OCI-LY1 (cell line): ENCODE data around the gene NEDD4L.

Experiments
- H2AFZ ChIP-seq: fragments of 200-600 bp; sonication (generic), shearing (Covaris generic); 2 replicates; pipeline ENCODE4 v1.6.0; 2014; ENCODE audit warnings: antibody characterized with exemption, mild to moderate bottlenecking, low read length
- H3F3A ChIP-seq: fragments of 200-600 bp; sonication (generic), shearing (Covaris generic); 2 replicates; pipeline ENCODE4 v1.6.0; 2014; ENCODE audit warnings: mild to moderate bottlenecking, antibody characterized with exemption, low read length, moderate library complexity; ENCODE audit not compliant: insufficient read depth
- H3K27ac ChIP-seq: fragments of 200-600 bp; sonication (generic); 2 replicates; pipeline ENCODE4 v1.5.1; 2014; ENCODE audit warnings: low read length, mixed run types, mild to moderate bottlenecking, low read depth; ENCODE audit not compliant: poor library complexity, severe bottlenecking
- H3K27me3 ChIP-seq: fragments of 200-600 bp; sonication (generic); 2 replicates; pipeline ENCODE4 v1.6.0; 2014; ENCODE audit warnings: antibody characterized with exemption, mild to moderate bottlenecking, low read length, moderate library complexity; ENCODE audit not compliant: insufficient read depth
- H3K36me3 ChIP-seq: fragments of 200-600 bp; sonication (generic); 2 replicates; pipeline ENCODE4 v1.6.1; 2014; ENCODE audit warnings: mild to moderate bottlenecking, antibody characterized with exemption, low read length, moderate library complexity, mixed read lengths; ENCODE audit not compliant: insufficient read depth
- H3K4me1 ChIP-seq: fragments of 200-600 bp; sonication (generic); 2 replicates; pipeline ENCODE4 v1.5.1; 2014; ENCODE audit warnings: mild to moderate bottlenecking, low read length, moderate library complexity; ENCODE audit not compliant: insufficient read depth, severe bottlenecking
- H3K4me2 ChIP-seq: fragments of 200-600 bp; sonication (generic), shearing (Covaris generic); 2 replicates; pipeline ENCODE4 v1.6.1; 2014; ENCODE audit warnings: low read length
- H3K4me3 ChIP-seq: fragments of 200-600 bp; sonication (generic); 2 replicates; pipeline ENCODE4 v1.5.1; 2014; ENCODE audit warnings: low read length, low read depth, mild to moderate bottlenecking, mixed read lengths; ENCODE audit not compliant: poor library complexity, severe bottlenecking
- H3K79me2 ChIP-seq: fragments of 200-600 bp; shearing (Covaris generic); 2 replicates; pipeline ENCODE4 v1.6.1; 2016; ENCODE audit warnings: mixed run types, low read length, mixed read lengths; ENCODE audit not compliant: insufficient read depth
- H3K9ac ChIP-seq: fragments of 200-600 bp; sonication (generic), shearing (Covaris generic); 2 replicates; pipeline ENCODE4 v1.6.1; 2014; ENCODE audit warnings: mild to moderate bottlenecking, low read length, mixed read lengths
- H3K9me2 ChIP-seq: fragments of 200-600 bp; sonication (generic), shearing (Covaris generic); 2 replicates; pipeline ENCODE4 v1.6.1; 2014; ENCODE audit warnings: low read depth, mild to moderate bottlenecking, low read length, mixed read lengths
- H3K9me3 ChIP-seq: fragments of 200-600 bp; shearing (Covaris generic); 2 replicates; pipeline ENCODE4 v1.6.1; 2014; ENCODE audit warnings: low read length, mixed read lengths
- H4K20me1 ChIP-seq: fragments of 200-600 bp; sonication (generic), shearing (Covaris generic); 2 replicates; pipeline ENCODE4 v1.6.0; 2016; ENCODE audit warnings: mild to moderate bottlenecking, low read length; ENCODE audit not compliant: insufficient read depth
- CTCF ChIP-seq: fragments of 200-600 bp; sonication (generic), shearing (Covaris generic); IDR thresholded peaks from 2 replicates; pipeline ENCODE4 v1.5.1; 2017; ENCODE audit warnings: mild to moderate bottlenecking, antibody characterized with exemption, low read length, moderate library complexity, mixed read lengths
- EZH2 ChIP-seq: fragments of 200-600 bp; sonication (generic), shearing (Covaris generic); IDR thresholded peaks from 2 replicates; pipeline ENCODE4 v1.8.0; 2017; ENCODE audit warnings: borderline replicate concordance, mixed run types, mild to moderate bottlenecking, antibody characterized with exemption, low read length, moderate library complexity, mixed read lengths

The NEDD4L gene

GRCh38 chr18:58167073-58167472 lies 123.0 kb downstream of the NEDD4L start:
- H3K9me2 ChIP-seq = no peaks in the 10 kb centered on the region
- H3K4me2 ChIP-seq = no peak overlapping the region
- H3K79me2 ChIP-seq = no peaks in the 10 kb centered on the region
- TF ChIP-seq CTCF = no peak
- TF ChIP-seq EZH2 = no peak
- 0 out of 2 replicates have a peak, but pooled peaks cover 3% of the 10 kb centered on the region for H3K27me3 ChIP-seq
- H3K27ac ChIP-seq = no peak overlapping the region
- H4K20me1 ChIP-seq = no peaks in the 10 kb centered on the region
- no peak overlapping the region for H2AFZ ChIP-seq
- H3K4me1 ChIP-seq = no peaks in the 10 kb centered on the region
- no peaks in the 10 kb centered on the region for H3K9me3 ChIP-seq
- no peaks in the 10 kb centered on the region for H3K36me3 ChIP-seq
- no peak overlapping the region for H3K4me3 ChIP-seq
- no peaks in the 10 kb centered on the region for H3F3A ChIP-seq
- H3K9ac ChIP-seq = no peak overlapping the region

DNA sequence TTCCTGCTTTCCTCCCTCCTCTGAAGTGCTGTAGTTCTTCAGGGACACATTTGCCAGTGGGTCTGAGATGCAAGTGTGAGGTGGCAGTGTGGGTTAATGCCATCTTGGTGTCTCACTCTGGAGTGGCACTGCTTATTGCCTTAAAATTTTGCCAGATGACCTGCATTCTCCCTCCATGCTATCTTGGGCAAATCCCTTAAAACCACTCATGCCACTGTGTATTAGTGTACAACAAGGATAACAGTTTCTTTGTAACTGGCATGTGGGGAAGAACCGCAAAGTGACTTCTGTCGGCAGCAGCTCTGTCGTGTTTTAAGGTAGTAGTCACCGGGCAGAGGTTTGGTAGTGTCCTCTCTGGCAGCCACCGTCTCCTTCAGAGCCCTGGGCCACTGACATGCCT lies 124.2 kb downstream of the NEDD4L start:
- no peaks in the 10 kb centered on the region for H3K9me2 ChIP-seq
- H2AFZ ChIP-seq = no peak overlapping the region
- H3K4me3 ChIP-seq = no peak overlapping the region
- no peaks in the 10 kb centered on the region for H4K20me1 ChIP-seq
- no peak overlapping the region for H3K4me2 ChIP-seq
- no peak for TF ChIP-seq EZH2
- TF ChIP-seq CTCF = no peak
- no peaks in the 10 kb centered on the region for H3K4me1 ChIP-seq
- no peaks in the 10 kb centered on the region for H3F3A ChIP-seq
- no peaks in the 10 kb centered on the region for H3K79me2 ChIP-seq
- H3K27ac ChIP-seq = no peak overlapping the region
- 0 out of 2 replicates have a peak, but pooled peaks cover 3% of the 10 kb centered on the region for H3K27me3 ChIP-seq
- H3K36me3 ChIP-seq = no peaks in the 10 kb centered on the region
- no peaks in the 10 kb centered on the region for H3K9me3 ChIP-seq
- no peak overlapping the region for H3K9ac ChIP-seq

DNA sequence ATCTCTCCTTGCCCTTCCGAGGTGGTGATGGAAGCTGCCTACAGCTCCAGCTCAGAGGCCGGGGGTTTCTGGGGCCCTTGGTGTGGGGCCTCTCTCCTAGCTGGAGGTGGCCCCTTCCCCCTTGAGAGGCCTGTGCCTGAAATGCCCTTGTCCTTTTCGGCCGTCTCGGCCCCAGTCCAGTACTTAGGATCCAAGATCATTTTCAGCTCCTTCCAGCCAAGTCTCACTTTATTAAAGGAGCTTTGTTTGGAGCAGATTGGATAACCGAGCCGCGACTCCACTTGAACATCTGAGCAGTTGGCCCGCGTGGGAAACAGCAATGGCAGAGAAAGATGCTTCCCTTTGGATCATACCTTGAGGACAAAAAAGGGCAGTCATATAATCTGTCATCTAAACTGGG lies 125.0 kb downstream of the NEDD4L start:
- Histone ChIP-seq H3K4me2 (no peak overlapping the region), H3K4me3 (no peak overlapping the region), H3K27me3 (0 out of 2 replicates have a peak, but pooled peaks cover 3% of the 10 kb centered on the region), H3K9me3 (no peaks in the 10 kb centered on the region), H3K36me3 (no peaks in the 10 kb centered on the region), H3K27ac (no peak overlapping the region), H3K4me1 (no peaks in the 10 kb centered on the region), H2AFZ (no peak overlapping the region), H3K79me2 (no peaks in the 10 kb centered on the region), H3F3A (no peaks in the 10 kb centered on the region), H3K9me2 (no peaks in the 10 kb centered on the region), H4K20me1 (no peaks in the 10 kb centered on the region), H3K9ac (no peak overlapping the region)
- TF ChIP-seq CTCF (no peak), EZH2 (no peak)
